IMR-90 (cell line): Measurements from ENCODE around the gene MRPL4. TPM values are rescaled to one million over a fixed set of nuclear protein-coding genes. Genes with fewer than 3 reads are reported as not detected.

Source experiments
- ATAC-seq: fragments of 200-7000 bp; cut with Tn5 transposase; 2 replicates; pipeline ENCODE4 v1.9.1; 2020; ENCODE audit warnings: low read depth, mild to moderate bottlenecking, moderate library complexity
- BruUV-seq: library from RNA; stranded (reverse); fragments of 400-500 nt; replicated peaks from 2 replicates; lab custom pipeline; 2021; lab: Mats Ljungman, UMichigan
- CTCF ChIA-PET: fragments of 300-600 bp; formaldehyde crosslinking; extraction: SDS; loops from one replicate; lab custom pipeline; 2021; ENCODE audit warnings: antibody characterized with exemption; lab: Yijun Ruan, JAX
- POLR2A ChIA-PET: fragments of 300-600 bp; sonication (Branson Sonifier 250); formaldehyde crosslinking; loops from one replicate; lab custom pipeline; 2022; ENCODE audit warnings: antibody characterized with exemption; ENCODE audit not compliant: unreplicated experiment; lab: Charles Lee
- DNase-seq: peaks from one replicate; pipeline ENCODE4 v3.0.0; 2013
- H2AFZ ChIP-seq: replicated peaks from 2 replicates; pipeline ENCODE3; 2013; ENCODE audit warnings: low read length, mild to moderate bottlenecking; ENCODE audit not compliant: poor library complexity
- H2AK5ac ChIP-seq: 2 replicates; pipeline ENCODE4 v1.6.1; 2013; ENCODE audit warnings: low read depth, low read length, inconsistent platforms
- H2AK9ac ChIP-seq: replicated peaks from 2 replicates; pipeline ENCODE3; 2013; ENCODE audit warnings: mild to moderate bottlenecking, low read depth, low read length, moderate library complexity; ENCODE audit not compliant: poor library complexity
- H2BK120ac ChIP-seq: 2 replicates; pipeline ENCODE4 v1.6.1; 2013; ENCODE audit warnings: low read depth, low read length, inconsistent platforms
- H2BK15ac ChIP-seq: 3 replicates; pipeline ENCODE4 v1.6.1; 2013; ENCODE audit warnings: low read depth, low read length, inconsistent platforms
- H2BK20ac ChIP-seq: 2 replicates; pipeline ENCODE4 v1.6.1; 2013; ENCODE audit warnings: low read depth, mild to moderate bottlenecking, inconsistent platforms, low read length, moderate library complexity
- H2BK5ac ChIP-seq: 2 replicates; pipeline ENCODE4 v1.6.1; 2013; ENCODE audit warnings: mild to moderate bottlenecking, low read depth, low read length, inconsistent platforms; ENCODE audit not compliant: poor library complexity, severe bottlenecking
- H3K14ac ChIP-seq: replicated peaks from 2 replicates; pipeline ENCODE4 v1.6.1; 2013; ENCODE audit warnings: low read depth, low read length, inconsistent platforms
- H3K18ac ChIP-seq: 2 replicates; pipeline ENCODE4 v1.6.1; 2013; ENCODE audit warnings: low read depth, low read length, control low read depth
- H3K23ac ChIP-seq: 2 replicates; pipeline ENCODE4 v1.6.1; 2013; ENCODE audit warnings: low read depth, low read length, inconsistent platforms
- H3K27ac ChIP-seq: 2 replicates; pipeline ENCODE4 v1.5.1; 2013; ENCODE audit warnings: mild to moderate bottlenecking, control low read depth, low read length; ENCODE audit not compliant: insufficient read depth
- H3K27me3 ChIP-seq: 2 replicates; pipeline ENCODE4 v1.6.1; 2013; ENCODE audit warnings: low read length; ENCODE audit not compliant: control insufficient read depth, insufficient read depth
- H3K36me3 ChIP-seq: 2 replicates; pipeline ENCODE4 v1.6.1; 2013; ENCODE audit warnings: low read length, mixed read lengths; ENCODE audit not compliant: control insufficient read depth, insufficient read depth
- H3K4ac ChIP-seq: 2 replicates; pipeline ENCODE4 v1.6.1; 2013; ENCODE audit warnings: low read depth, low read length, inconsistent platforms
- H3K4me1 ChIP-seq: 2 replicates; pipeline ENCODE4 v1.6.1; 2013; ENCODE audit warnings: low read length, mixed read lengths; ENCODE audit not compliant: control insufficient read depth, insufficient read depth
- H3K4me2 ChIP-seq: 2 replicates; pipeline ENCODE4 v1.6.1; 2013; ENCODE audit warnings: low read depth, mild to moderate bottlenecking, control low read depth, low read length, moderate library complexity
- H3K4me3 ChIP-seq: 2 replicates; pipeline ENCODE4 v1.5.1; 2013; ENCODE audit warnings: low read depth, mild to moderate bottlenecking, control low read depth, low read length, moderate library complexity; ENCODE audit not compliant: insufficient read depth
- H3K56ac ChIP-seq: 2 replicates; pipeline ENCODE4 v1.6.1; 2013; ENCODE audit warnings: low read length, inconsistent platforms; ENCODE audit not compliant: insufficient read depth; ENCODE audit errors: extremely low read depth
- H3K79me1 ChIP-seq, 2 experiments: 2 replicates each; pipeline ENCODE4 v1.6.1; 2013; ENCODE audit warnings: low read length in 2 of 2, inconsistent platforms in 1 of 2, low read depth in 1 of 2
- H3K9ac ChIP-seq: 2 replicates; pipeline ENCODE4 v1.6.1; 2013; ENCODE audit warnings: low read depth, low read length, control low read depth
- H3K9me1 ChIP-seq: 2 replicates; pipeline ENCODE4 v1.6.1; 2013; ENCODE audit warnings: low read length, inconsistent platforms; ENCODE audit not compliant: insufficient read depth
- H3K9me3 ChIP-seq: 2 replicates; pipeline ENCODE4 v1.6.1; 2013; ENCODE audit warnings: low read length; ENCODE audit not compliant: control insufficient read depth, insufficient read depth
- H4K20me1 ChIP-seq: 2 replicates; pipeline ENCODE4 v1.6.1; 2013; ENCODE audit warnings: low read length, inconsistent platforms; ENCODE audit not compliant: insufficient read depth
- H4K5ac ChIP-seq: 2 replicates; pipeline ENCODE4 v1.6.1; 2013; ENCODE audit warnings: mild to moderate bottlenecking, low read depth, low read length, control low read depth
- H4K8ac ChIP-seq, 2 experiments: 2 replicates each; pipeline ENCODE4 v1.6.1; 2013; ENCODE audit warnings: low read depth in 2 of 2, low read length in 2 of 2, control low read depth in 1 of 2, inconsistent platforms in 1 of 2
- H4K91ac ChIP-seq: 2 replicates; pipeline ENCODE4 v1.6.1; 2013; ENCODE audit warnings: low read depth, low read length, inconsistent platforms; ENCODE audit not compliant: insufficient read depth
- BHLHE40 ChIP-seq: fragments of 150-350 bp; IDR thresholded peaks from 2 replicates; pipeline ENCODE4 v1.6.1; 2016; ENCODE audit warnings: mild to moderate bottlenecking, low read depth, low read length
- CEBPB ChIP-seq: IDR thresholded peaks from 2 replicates; pipeline ENCODE4 v1.6.1; 2012; ENCODE audit warnings: low read depth, low read length, improper control_type of control experiment
- CHD1 ChIP-seq: IDR thresholded peaks from 2 replicates; pipeline ENCODE4 v1.6.1; 2012; ENCODE audit warnings: low read depth, low read length, improper control_type of control experiment
- MAFK ChIP-seq: IDR thresholded peaks from 2 replicates; pipeline ENCODE4 v1.6.1; 2012; ENCODE audit warnings: low read depth, low read length, improper control_type of control experiment
- MXI1 ChIP-seq: IDR thresholded peaks from 2 replicates; pipeline ENCODE4 v1.6.1; 2012; ENCODE audit warnings: low read depth, mild to moderate bottlenecking, low read length, moderate library complexity, borderline replicate concordance
- NFE2L2 ChIP-seq: fragments of 150-350 bp; IDR thresholded peaks from 2 replicates; pipeline ENCODE4 v1.6.1; 2016; ENCODE audit warnings: low read depth, mild to moderate bottlenecking, low read length
- POLR2A ChIP-seq: IDR thresholded peaks from 2 replicates; pipeline ENCODE4 v1.6.1; 2012; ENCODE audit warnings: mild to moderate bottlenecking, low read depth, low read length
- RAD21 ChIP-seq: IDR thresholded peaks from 2 replicates; pipeline ENCODE4 v1.6.1; 2012; ENCODE audit warnings: low read length, improper control_type of control experiment
- RCOR1 ChIP-seq: IDR thresholded peaks from 2 replicates; pipeline ENCODE4 v1.6.1; 2012; ENCODE audit warnings: mild to moderate bottlenecking, low read length, improper control_type of control experiment; ENCODE audit not compliant: insufficient replicate concordance
- SMC3 ChIP-seq: fragments of 150-350 bp; IDR thresholded peaks from 2 replicates; pipeline ENCODE4 v1.6.1; 2016; ENCODE audit warnings: low read depth, mild to moderate bottlenecking, antibody characterized with exemption, low read length, moderate library complexity
- WGBS, 2 experiments: methylation state at CpG; one replicate each; pipeline versions ENCODE4 v1.1.5 to v1.1.7; 2013; ENCODE audit warnings: missing lambda C conversion rate in 2 of 2; ENCODE audit not compliant: insufficient read length in 1 of 2; ENCODE audit errors: extremely low coverage in 2 of 2; 5-methylcytosine and 5-hydroxymethylcytosine counted together
- dilution Hi-C: fragments of 300-500 bp; cut with HindIII; formaldehyde crosslinking; loops from one replicate; pipeline ENCODE4 v1.14.3; 2018; ENCODE audit warnings: low sequenced_read_pairs; ENCODE audit not compliant: unreplicated experiment
- in situ Hi-C: fragments of 300-500 bp; cut with MboI; formaldehyde crosslinking; loops from 3 replicates; pipeline ENCODE4 v1.14.3; 2019; ENCODE audit warnings: low sequenced_read_pairs, inconsistent platforms, mixed read lengths
- intact Hi-C: fragments of 100-400 bp; cut with micrococcal nuclease; formaldehyde crosslinking; loops from 2 replicates; pipeline ENCODE4 v1.10.0; 2022
- polyA plus RNA-seq, 3 experiments: library from polyadenylated mRNA; depleted of rRNA; stranded (reverse); fragments of >200 nt; gene quantifications; 2 replicates each; pipeline ENCODE4 v1.2.3, GENCODE V29; 2012; ENCODE audit warnings: low replicate concordance in 1 of 3
- total RNA-seq: library from RNA; depleted of rRNA; stranded (reverse); fragments of >200 nt; gene quantifications from 2 replicates; pipeline ENCODE4 v1.2.3, GENCODE V29; 2012
- TF ChIP-seq, protein P1 (sequence below): fragments of 150-350 bp; IDR thresholded peaks from 2 replicates; pipeline ENCODE4 v1.6.1; 2017; ENCODE audit warnings: mild to moderate bottlenecking, antibody characterized with exemption, low read length, low read depth
- TF ChIP-seq, protein P2 (sequence below): fragments of 150-350 bp; IDR thresholded peaks from 2 replicates; pipeline ENCODE4 v1.6.1; 2016; ENCODE audit warnings: low read depth, mild to moderate bottlenecking, low read length, moderate library complexity, borderline replicate concordance
- TF ChIP-seq, protein P3 (sequence below): conservative IDR thresholded peaks from 2 replicates; pipeline ENCODE4 v1.5.1; 2012; ENCODE audit warnings: mild to moderate bottlenecking, low read depth, low read length, improper control_type of control experiment

Gene MRPL4
- total and polyA plus RNA-seq, 2 of the 4 experiments (the other 2 are of a cell fraction), result 32.8 to 108 TPM

DNA sequence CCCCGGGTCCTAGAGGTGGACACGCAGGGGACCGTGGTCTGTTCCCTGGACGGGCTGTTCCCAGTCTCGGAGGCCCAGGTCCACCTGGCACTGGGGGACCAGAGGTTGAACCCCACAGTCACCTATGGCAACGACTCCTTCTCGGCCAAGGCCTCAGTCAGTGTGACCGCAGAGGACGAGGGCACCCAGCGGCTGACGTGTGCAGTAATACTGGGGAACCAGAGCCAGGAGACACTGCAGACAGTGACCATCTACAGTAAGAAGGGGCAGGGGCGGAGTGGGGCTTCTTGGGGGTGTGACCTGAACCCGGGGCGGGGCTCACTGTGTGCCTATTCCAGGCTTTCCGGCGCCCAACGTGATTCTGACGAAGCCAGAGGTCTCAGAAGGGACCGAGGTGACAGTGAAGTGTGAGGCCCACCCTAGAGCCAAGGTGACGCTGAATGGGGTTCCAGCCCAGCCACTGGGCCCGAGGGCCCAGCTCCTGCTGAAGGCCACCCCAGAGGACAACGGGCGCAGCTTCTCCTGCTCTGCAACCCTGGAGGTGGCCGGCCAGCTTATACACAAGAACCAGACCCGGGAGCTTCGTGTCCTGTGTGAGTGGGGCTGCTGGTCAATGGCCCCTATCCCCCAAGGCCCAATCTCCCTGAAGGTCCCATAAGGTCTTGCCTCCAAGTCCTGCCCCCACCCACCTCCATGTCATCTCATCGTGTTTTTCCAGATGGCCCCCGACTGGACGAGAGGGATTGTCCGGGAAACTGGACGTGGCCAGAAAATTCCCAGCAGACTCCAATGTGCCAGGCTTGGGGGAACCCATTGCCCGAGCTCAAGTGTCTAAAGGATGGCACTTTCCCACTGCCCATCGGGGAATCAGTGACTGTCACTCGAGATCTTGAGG lies 32.3 kb downstream of the MRPL4 start:
- ChIA-PET CTCF (interaction anchor here (0.5 to 2.1 kb wide), 2 partner anchors 96 to 105 kb away, joined by 4 to 5 read pairs; partner anchors contain the start of gene TYK2), POLR2A (no interaction called here)
- Histone ChIP-seq H3K27me3 (no peaks in the 10 kb centered on the region), H3K14ac (no peak overlapping the region), H3K18ac (no peak overlapping the region), H4K91ac (no peak overlapping the region), H2BK20ac (no peak overlapping the region), H3K9me3 (no peaks in the 10 kb centered on the region), H4K20me1 (no peaks in the 10 kb centered on the region), H3K23ac (no peak overlapping the region), H3K4ac (no peak overlapping the region), H4K5ac (no peak overlapping the region), H3K36me3 (peaks cover 2% of the 10 kb centered on the region; the same call in 1 of the 2 replicates), H2AK9ac (peak overlapping the region; percentile 71), H2AK5ac (no peak overlapping the region), H3K79me1 (no peaks in the 10 kb centered on the region), H2AFZ (no peak overlapping the region), H3K27ac (no peak overlapping the region), H3K4me1 (peaks cover 13% of the 10 kb centered on the region), H2BK120ac (no peak overlapping the region), H3K56ac (no peak overlapping the region), H4K8ac (no peak overlapping the region), H2BK5ac (no peak overlapping the region), H2BK15ac (no peak overlapping the region), H3K4me2 (no peak overlapping the region), H3K4me3 (no peak overlapping the region), H3K9me1 (peaks cover 12% of the 10 kb centered on the region), H3K9ac (no peak overlapping the region)
- DNase-seq (no peak), ATAC-seq (no peak)
- in situ Hi-C loops, result no loop called here
- intact Hi-C loops, result no loop called here
- WGBS, 2 experiments, result 93% methylated on average over 23 of the region's 34 CpGs; no CpG with 5 or more reads in 1 of the 2 experiments
- dilution Hi-C loops, result no loop called here
- BruUV-seq, result no TSS peak
- TF ChIP-seq RCOR1 (no peak), BHLHE40 (no peak), NFE2L2 (no peak), MXI1 (no peak), CEBPB (no peak), MAFK (no peak), SMC3 (no peak), POLR2A (no peak), RAD21 (no peak), CHD1 (no peak)
- TF ChIP-seq, protein P1, sequence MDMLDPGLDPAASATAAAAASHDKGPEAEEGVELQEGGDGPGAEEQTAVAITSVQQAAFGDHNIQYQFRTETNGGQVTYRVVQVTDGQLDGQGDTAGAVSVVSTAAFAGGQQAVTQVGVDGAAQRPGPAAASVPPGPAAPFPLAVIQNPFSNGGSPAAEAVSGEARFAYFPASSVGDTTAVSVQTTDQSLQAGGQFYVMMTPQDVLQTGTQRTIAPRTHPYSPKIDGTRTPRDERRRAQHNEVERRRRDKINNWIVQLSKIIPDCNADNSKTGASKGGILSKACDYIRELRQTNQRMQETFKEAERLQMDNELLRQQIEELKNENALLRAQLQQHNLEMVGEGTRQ, result no peak
- TF ChIP-seq, protein P2, sequence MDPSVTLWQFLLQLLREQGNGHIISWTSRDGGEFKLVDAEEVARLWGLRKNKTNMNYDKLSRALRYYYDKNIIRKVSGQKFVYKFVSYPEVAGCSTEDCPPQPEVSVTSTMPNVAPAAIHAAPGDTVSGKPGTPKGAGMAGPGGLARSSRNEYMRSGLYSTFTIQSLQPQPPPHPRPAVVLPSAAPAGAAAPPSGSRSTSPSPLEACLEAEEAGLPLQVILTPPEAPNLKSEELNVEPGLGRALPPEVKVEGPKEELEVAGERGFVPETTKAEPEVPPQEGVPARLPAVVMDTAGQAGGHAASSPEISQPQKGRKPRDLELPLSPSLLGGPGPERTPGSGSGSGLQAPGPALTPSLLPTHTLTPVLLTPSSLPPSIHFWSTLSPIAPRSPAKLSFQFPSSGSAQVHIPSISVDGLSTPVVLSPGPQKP, result no peak
- TF ChIP-seq, protein P3, sequence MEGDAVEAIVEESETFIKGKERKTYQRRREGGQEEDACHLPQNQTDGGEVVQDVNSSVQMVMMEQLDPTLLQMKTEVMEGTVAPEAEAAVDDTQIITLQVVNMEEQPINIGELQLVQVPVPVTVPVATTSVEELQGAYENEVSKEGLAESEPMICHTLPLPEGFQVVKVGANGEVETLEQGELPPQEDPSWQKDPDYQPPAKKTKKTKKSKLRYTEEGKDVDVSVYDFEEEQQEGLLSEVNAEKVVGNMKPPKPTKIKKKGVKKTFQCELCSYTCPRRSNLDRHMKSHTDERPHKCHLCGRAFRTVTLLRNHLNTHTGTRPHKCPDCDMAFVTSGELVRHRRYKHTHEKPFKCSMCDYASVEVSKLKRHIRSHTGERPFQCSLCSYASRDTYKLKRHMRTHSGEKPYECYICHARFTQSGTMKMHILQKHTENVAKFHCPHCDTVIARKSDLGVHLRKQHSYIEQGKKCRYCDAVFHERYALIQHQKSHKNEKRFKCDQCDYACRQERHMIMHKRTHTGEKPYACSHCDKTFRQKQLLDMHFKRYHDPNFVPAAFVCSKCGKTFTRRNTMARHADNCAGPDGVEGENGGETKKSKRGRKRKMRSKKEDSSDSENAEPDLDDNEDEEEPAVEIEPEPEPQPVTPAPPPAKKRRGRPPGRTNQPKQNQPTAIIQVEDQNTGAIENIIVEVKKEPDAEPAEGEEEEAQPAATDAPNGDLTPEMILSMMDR, result no peak
